ENCODE data around the gene PZP. TPM values are rescaled to one million over a fixed set of nuclear protein-coding genes. Genes with fewer than 3 reads are reported as not detected.

The PZP gene
- total and polyA plus RNA-seq, 2 of the 13 experiments (the other 11 are each of a cell fraction or from before 2014, with no cell fraction given) = 0.07 to 0.89 TPM

- peak; percentile 59; the same call in 1 of the 2 replicates for TF ChIP-seq ATF7-NPFF (CRISPR knock-in tag; IDR thresholded peaks at IDR 0.05; ENCODE audit: low read depth)
- no peak for TF ChIP-seq MAF1 (CRISPR knock-in tag; IDR thresholded peaks at IDR 0.05; ENCODE audit: borderline replicate concordance)
- TF ChIP-seq ZSCAN21 (CRISPR knock-in tag; IDR thresholded peaks at IDR 0.05; ENCODE audit: borderline replicate concordance) = no peak
- peak; percentile 97 for TF ChIP-seq TEAD3 (CRISPR knock-in tag; optimal IDR thresholded peaks at IDR 0.05; ENCODE audit: borderline replicate concordance)
- TF ChIP-seq NFKB2 (CRISPR knock-in tag; IDR thresholded peaks at IDR 0.05; ENCODE audit: borderline replicate concordance) = no peak
- no peak for TF ChIP-seq ZNF383 (CRISPR knock-in tag; IDR thresholded peaks at IDR 0.05; ENCODE audit: borderline replicate concordance)
- TF ChIP-seq MZF1 (CRISPR knock-in tag; IDR thresholded peaks at IDR 0.05; ENCODE audit: borderline replicate concordance) = no peak
- TF ChIP-seq EZH2 (conservative IDR thresholded peaks at IDR 0.05; ENCODE audit: low read depth, low read length) = no peak
- peak; percentile 79; the same call in 1 of the 2 replicates for TF ChIP-seq ZNF747 (CRISPR knock-in tag; IDR thresholded peaks at IDR 0.05; ENCODE audit: borderline replicate concordance)
- TF ChIP-seq AHDC1 (CRISPR knock-in tag; IDR thresholded peaks at IDR 0.05; ENCODE audit: borderline replicate concordance) = peak; percentile 98; the same call in 1 of the 2 replicates
- no peak for TF ChIP-seq DDIT3 (CRISPR knock-in tag; IDR thresholded peaks at IDR 0.05)
- TF ChIP-seq FOXC1 (CRISPR knock-in tag; IDR thresholded peaks at IDR 0.05; ENCODE audit: borderline replicate concordance) = no peak; the same call in 1 of the 2 replicates
- no peak for TF ChIP-seq KDM2A (CRISPR knock-in tag; IDR thresholded peaks at IDR 0.05; ENCODE audit: borderline replicate concordance, low read depth)
- TF ChIP-seq FOXO4 (CRISPR knock-in tag; conservative IDR thresholded peaks at IDR 0.05) = no peak
- no peak for TF ChIP-seq MAFG (CRISPR knock-in tag; IDR thresholded peaks at IDR 0.05)
- TF ChIP-seq THAP11 (CRISPR knock-in tag; IDR thresholded peaks at IDR 0.05) = peak; percentile 83
- TF ChIP-seq ARID5B (CRISPR knock-in tag; IDR thresholded peaks at IDR 0.05) = peak; percentile 99
- TF ChIP-seq KDM5A (IDR thresholded peaks at IDR 0.05; ENCODE audit: borderline replicate concordance, low read length) = no peak; the same call in 1 of the 2 replicates
Observed at GRCh38 chr12:9132008-9132535, 76.1 kb downstream of the PZP start (continued).
